A549 (cell line): ENCODE data around the gene UQCRH. TPM values are rescaled to one million over a fixed set of nuclear protein-coding genes. Genes with fewer than 3 reads are reported as not detected.
A peak's percentile ranks its signal among the peaks of the same experiment; 100 is the strongest.

ENCODE experiments used
- ATAC-seq, 2 experiments: fragments of 200-7000 bp in 1 of 2; fragments of >200 bp in 1 of 2; cut with Nextera tagmentation in 1 of 2; cut with Tn5 transposase in 1 of 2; 3 replicates each; pipeline versions ENCODE4 v1.8.0 to v1.9.1; 2018 to 2020; ENCODE audit warnings: mild to moderate bottlenecking in 1 of 2, moderate library complexity in 1 of 2
- CTCF ChIA-PET: fragments of 300-600 bp; sonication (Branson Sonifier 250); formaldehyde crosslinking; extraction: SDS; loops from one replicate; lab custom pipeline; 2021; ENCODE audit warnings: antibody characterized with exemption, inconsistent platforms; lab: Yijun Ruan, JAX
- POLR2A ChIA-PET: fragments of 350-600 bp; formaldehyde crosslinking; extraction: SDS; loops from one replicate; lab custom pipeline; 2021; ENCODE audit warnings: antibody characterized with exemption, inconsistent platforms; lab: Yijun Ruan, JAX
- DNase-seq, 2 experiments: peaks; one replicate each; pipeline versions ENCODE4 v3.0.0 to v3.0.0-alpha.2; 2011 to 2016; ENCODE audit warnings: low read depth in 1 of 2, low spot score in 1 of 2
- FAIRE-seq: peaks from 2 replicates; lab custom pipeline; 2011; peaks lifted over from hg19 to GRCh38; lab: Jason Lieb, UNC
- H3K27ac ChIP-seq, 2 experiments: fragments of >200 bp; sonication (Bioruptor Twin); formaldehyde crosslinking; 3 replicates each; pipeline ENCODE4 v1.5.1; 2016 to 2017
- H3K4me1 ChIP-seq: fragments of >200 bp; sonication (Bioruptor Twin); formaldehyde crosslinking; 3 replicates; pipeline ENCODE4 v1.6.1; 2016
- H3K4me2 ChIP-seq: fragments of >200 bp; sonication (Bioruptor Twin); formaldehyde crosslinking; 3 replicates; pipeline ENCODE4 v1.6.1; 2016
- H3K4me3 ChIP-seq: fragments of >200 bp; sonication (Bioruptor Twin); formaldehyde crosslinking; 3 replicates; pipeline ENCODE4 v1.5.1; 2016
- H3K9me3 ChIP-seq: fragments of >200 bp; sonication (Bioruptor Twin); formaldehyde crosslinking; 3 replicates; pipeline ENCODE4 v1.6.1; 2016
- ATOH8 ChIP-seq: fragments of 250-450 bp; sonication (Bioruptor Pico); IDR thresholded peaks from 2 replicates; pipeline ENCODE4 v1.5.0; 2020; ENCODE audit warnings: low read depth, mild to moderate bottlenecking, moderate library complexity
- BHLHE40 ChIP-seq: IDR thresholded peaks from 2 replicates; pipeline ENCODE4 v1.6.1; 2012; ENCODE audit warnings: low read depth, low read length, inconsistent platforms
- CBX2 ChIP-seq: fragments of 200-600 bp; sonication (generic); IDR thresholded peaks from 2 replicates; pipeline ENCODE4 v1.6.1; 2016; ENCODE audit warnings: low read depth, mild to moderate bottlenecking, borderline replicate concordance
- CHD2 ChIP-seq: fragments of 150-350 bp; IDR thresholded peaks from 2 replicates; pipeline ENCODE4 v1.6.1; 2014; ENCODE audit warnings: low read length; ENCODE audit not compliant: partially characterized antibody
- CTCF ChIP-seq: fragments of >200 bp; sonication (Bioruptor Twin); formaldehyde crosslinking; IDR thresholded peaks from 3 replicates; pipeline ENCODE4 v1.5.1; 2016
- EHF ChIP-seq: fragments of 250-450 bp; sonication (Bioruptor Pico); IDR thresholded peaks from 2 replicates; pipeline ENCODE4 v1.5.0; 2020; ENCODE audit warnings: mild to moderate bottlenecking
- FOSB ChIP-seq: fragments of 250-450 bp; sonication (Bioruptor Pico); IDR thresholded peaks from 2 replicates; pipeline ENCODE4 v1.5.0; 2020; ENCODE audit warnings: mild to moderate bottlenecking, moderate library complexity
- FOXS1 ChIP-seq: fragments of 250-450 bp; sonication (Bioruptor Pico); IDR thresholded peaks from 2 replicates; pipeline ENCODE4 v1.5.0; 2020; ENCODE audit warnings: mild to moderate bottlenecking, moderate library complexity
- HOXA7 ChIP-seq: fragments of 250-450 bp; sonication (Bioruptor Pico); IDR thresholded peaks from 2 replicates; pipeline ENCODE4 v1.5.0; 2020; ENCODE audit warnings: mild to moderate bottlenecking, moderate library complexity
- HOXB13 ChIP-seq: fragments of 250-450 bp; sonication (Bioruptor Pico); IDR thresholded peaks from 2 replicates; pipeline ENCODE4 v1.5.0; 2020; ENCODE audit warnings: low read depth, mild to moderate bottlenecking, moderate library complexity
- HOXB5 ChIP-seq: fragments of 250-450 bp; sonication (Bioruptor Pico); IDR thresholded peaks from 2 replicates; pipeline ENCODE4 v1.5.0; 2020; ENCODE audit warnings: mild to moderate bottlenecking, moderate library complexity
- JUN ChIP-seq, 2 experiments: fragments of >200 bp; sonication (Bioruptor Twin); formaldehyde crosslinking; IDR thresholded peaks; 2 replicates in 1 of 2; 3 replicates in 1 of 2; pipeline ENCODE4 v1.6.1; 2016 to 2017
- KDM1A ChIP-seq: fragments of 200-600 bp; sonication (generic); IDR thresholded peaks from 2 replicates; pipeline ENCODE4 v1.6.1; 2016; ENCODE audit warnings: low read depth, mild to moderate bottlenecking
- MAFK ChIP-seq: fragments of 450-650 bp; IDR thresholded peaks from 2 replicates; pipeline ENCODE4 v1.6.1; 2014; ENCODE audit not compliant: partially characterized antibody
- MAZ ChIP-seq: fragments of 150-350 bp; IDR thresholded peaks from 2 replicates; pipeline ENCODE4 v1.6.1; 2014; ENCODE audit warnings: antibody characterized with exemption, low read depth, low read length, borderline replicate concordance
- MYC ChIP-seq: IDR thresholded peaks from 2 replicates; pipeline ENCODE4 v1.6.1; 2012; ENCODE audit warnings: mild to moderate bottlenecking, inconsistent platforms, low read length, improper control_type of control experiment, borderline replicate concordance
- NFE2L2 ChIP-seq: fragments of 150-350 bp; conservative IDR thresholded peaks from 2 replicates; pipeline ENCODE4 v1.6.1; 2014; ENCODE audit warnings: low read length
- NPAS2 ChIP-seq: fragments of 250-450 bp; sonication (Bioruptor Pico); IDR thresholded peaks from 2 replicates; pipeline ENCODE4 v1.8.0; 2022; ENCODE audit warnings: mild to moderate bottlenecking, moderate library complexity, borderline replicate concordance
- POLR2A ChIP-seq: IDR thresholded peaks from 2 replicates; pipeline ENCODE4 v1.6.1; 2012; ENCODE audit warnings: mild to moderate bottlenecking, low read length
- RAD21 ChIP-seq, 2 experiments: fragments of >200 bp in 1 of 2; sonication (Bioruptor Twin) in 1 of 2; formaldehyde crosslinking in 1 of 2; IDR thresholded peaks in 1 of 2; conservative IDR thresholded peaks in 1 of 2; 2 replicates in 1 of 2; 3 replicates in 1 of 2; pipeline ENCODE4 v1.6.1; 2012 to 2018; ENCODE audit warnings: inconsistent platforms in 1 of 2
- RCOR1 ChIP-seq: fragments of 150-350 bp; IDR thresholded peaks from 2 replicates; pipeline ENCODE4 v1.6.1; 2014; ENCODE audit warnings: antibody characterized with exemption, low read length, low read depth
- REST ChIP-seq: fragments of 200-600 bp; sonication (generic); IDR thresholded peaks from 2 replicates; pipeline ENCODE4 v1.6.1; 2016; ENCODE audit warnings: antibody characterized with exemption, mild to moderate bottlenecking, moderate library complexity
- RFX5 ChIP-seq: fragments of 450-650 bp; IDR thresholded peaks from 2 replicates; pipeline ENCODE4 v1.7.1; 2014; ENCODE audit warnings: antibody characterized with exemption, mild to moderate bottlenecking, moderate library complexity
- RNF2 ChIP-seq: fragments of 200-600 bp; sonication (generic); IDR thresholded peaks from 2 replicates; pipeline ENCODE4 v1.6.1; 2016; ENCODE audit warnings: low read depth, mild to moderate bottlenecking, antibody characterized with exemption, moderate library complexity, borderline replicate concordance
- TFCP2L1 ChIP-seq: fragments of 250-450 bp; sonication (Bioruptor Pico); IDR thresholded peaks from 2 replicates; pipeline ENCODE4 v1.5.0; 2021; ENCODE audit warnings: mild to moderate bottlenecking
- USF2 ChIP-seq: fragments of 450-650 bp; IDR thresholded peaks from 2 replicates; pipeline ENCODE4 v1.6.1; 2014; ENCODE audit warnings: antibody characterized with exemption
- ZFP36 ChIP-seq: fragments of 450-650 bp; IDR thresholded peaks from 2 replicates; pipeline ENCODE4 v1.6.1; 2014; ENCODE audit warnings: borderline replicate concordance; ENCODE audit not compliant: partially characterized antibody
- ZNF302 ChIP-seq: fragments of 250-450 bp; sonication (Bioruptor Pico); IDR thresholded peaks from 2 replicates; pipeline ENCODE4 v1.9.0; 2021; ENCODE audit warnings: inconsistent platforms, mild to moderate bottlenecking, moderate library complexity
- ZSCAN20 ChIP-seq: fragments of 250-450 bp; sonication (Bioruptor Pico); IDR thresholded peaks from 2 replicates; pipeline ENCODE4 v1.8.0; 2022; ENCODE audit warnings: mild to moderate bottlenecking, moderate library complexity
- WGBS: methylation state at CpG from one replicate; pipeline ENCODE4 v1.1.6; 2017; ENCODE audit errors: missing lambda C conversion rate; 5-methylcytosine and 5-hydroxymethylcytosine counted together
- polyA minus RNA-seq: library from RNA; depleted of rRNA, polyadenylated mRNA; stranded (reverse); fragments of >200 nt; gene quantifications from 2 replicates; pipeline ENCODE4 v1.2.3, GENCODE V29; 2011; rRNA and poly(A)+ RNA removed
- polyA plus RNA-seq, 4 experiments: library from polyadenylated mRNA; depleted of rRNA in 3 of 4; stranded (reverse); fragments of >200 nt; fragmentation: RNase III in 1 of 4; extraction: RNeasy Plus Mini Kit Qiagen cat#74134 plus additional on column Dnase treatment in 1 of 4; gene quantifications; 2 replicates in 3 of 4; 3 replicates in 1 of 4; pipeline ENCODE4 v1.2.3, GENCODE V29; 2011 to 2017
- TF ChIP-seq, protein P1 (sequence below): fragments of 150-350 bp; IDR thresholded peaks from 2 replicates; pipeline ENCODE4 v1.6.1; 2014; ENCODE audit warnings: low read depth, mild to moderate bottlenecking, low read length

UQCRH gene
- polyA plus RNA-seq (2011; rRNA removed) (514 and 762 TPM in 2 replicates), polyA plus RNA-seq (2017; fragmentation: RNase III; extraction: RNeasy Plus Mini Kit Qiagen cat#74134 plus additional on column Dnase treatment) (766 to 800 TPM (median 793 TPM) in 3 replicates), polyA minus RNA-seq (42.5 and 56.1 TPM in 2 replicates)
- polyA plus RNA-seq (2012; cell fraction: cytosol; rRNA removed): 364 and 521 TPM in 2 replicates
- polyA plus RNA-seq (2012; cell fraction: nucleus; rRNA removed): 85.1 and 267 TPM in 2 replicates

GRCh38 chr1:46303038-46303871 lies at the start of gene UQCRH, which contains the start of gene LRRC41:
TSS of gene UQCRH (plus strand) at chr1:46303698. CDS start at chr1:46303767, 69 bp downstream.
TSS of gene LRRC41 (minus strand) at chr1:46303616. CDS start at chr1:46303322, 294 bp downstream.
- Histone ChIP-seq H3K9me3 (no peaks in the 10 kb centered on the region), H3K27ac (peak within 1 kb of the TSS; percentile 98 to 99), H3K4me3 (peak within 1 kb of the TSS; percentile 84), H3K4me1 (peaks cover 28% of the 10 kb centered on the region; the same call in 2 of the 3 replicates), H3K4me2 (peak within 1 kb of the TSS; percentile 90)
- FAIRE-seq: no peak
- peak; percentile 79 to 98 for DNase-seq
- ChIA-PET POLR2A (interaction anchor here (0.7 to 1.9 kb wide), 4 partner anchors 37 to 171 kb away, joined by 3 to 14 read pairs (median 6); partner anchors contain the start of genes NSUN4, PIK3R3 and RAD54L), CTCF (interaction anchor here (0.7 to 2.6 kb wide), 5 partner anchors 8 to 45 kb away, joined by 3 to 17 read pairs (median 5); partner anchors contain the start of gene NSUN4)
- peak; percentile 87 to 91 for ATAC-seq
- under 1% methylated on average over 23 of the region's 61 CpGs for WGBS
- TF ChIP-seq NPAS2 (CRISPR knock-in tag): no peak
- TF ChIP-seq KDM1A: no peak; the same call in 1 of the 2 replicates
- no peak for TF ChIP-seq CTCF
- no peak for TF ChIP-seq RFX5
- no peak for TF ChIP-seq HOXA7
- TF ChIP-seq EHF (CRISPR knock-in tag): no peak
- no peak for TF ChIP-seq NFE2L2
- TF ChIP-seq CHD2: no peak
- TF ChIP-seq POLR2A: peak; percentile 83
- TF ChIP-seq MAFK: no peak
- no peak for TF ChIP-seq USF2
- TF ChIP-seq REST: no peak
- TF ChIP-seq ATOH8: no peak
- peak; percentile 76 to 89; a peak in 4 of 5 replicates for TF ChIP-seq JUN (IDR thresholded peaks at IDR 0.05)
- no peak for TF ChIP-seq RNF2
- no peak for TF ChIP-seq RCOR1
- TF ChIP-seq ZSCAN20 (CRISPR knock-in tag): no peak
- no peak for TF ChIP-seq RAD21 (conservative IDR thresholded peaks at IDR 0.05 in 1 of 2, IDR thresholded peaks at IDR 0.05 in 1 of 2)
- TF ChIP-seq BHLHE40: peak; percentile 79
- TF ChIP-seq FOXS1 (CRISPR knock-in tag): no peak
- no peak for TF ChIP-seq MAZ
- TF ChIP-seq HOXB5 (CRISPR knock-in tag): 0 out of 2 replicates have a peak, but pooled peaks have one; percentile 22
- TF ChIP-seq FOSB: no peak
- TF ChIP-seq TFCP2L1 (CRISPR knock-in tag): no peak
- peak; percentile 79 for TF ChIP-seq MYC
- no peak for TF ChIP-seq ZFP36
- TF ChIP-seq, protein P1, sequence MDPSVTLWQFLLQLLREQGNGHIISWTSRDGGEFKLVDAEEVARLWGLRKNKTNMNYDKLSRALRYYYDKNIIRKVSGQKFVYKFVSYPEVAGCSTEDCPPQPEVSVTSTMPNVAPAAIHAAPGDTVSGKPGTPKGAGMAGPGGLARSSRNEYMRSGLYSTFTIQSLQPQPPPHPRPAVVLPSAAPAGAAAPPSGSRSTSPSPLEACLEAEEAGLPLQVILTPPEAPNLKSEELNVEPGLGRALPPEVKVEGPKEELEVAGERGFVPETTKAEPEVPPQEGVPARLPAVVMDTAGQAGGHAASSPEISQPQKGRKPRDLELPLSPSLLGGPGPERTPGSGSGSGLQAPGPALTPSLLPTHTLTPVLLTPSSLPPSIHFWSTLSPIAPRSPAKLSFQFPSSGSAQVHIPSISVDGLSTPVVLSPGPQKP: no peak
- no peak for TF ChIP-seq HOXB13 (CRISPR knock-in tag)
- no peak for TF ChIP-seq ZNF302 (CRISPR knock-in tag)
- no peak for TF ChIP-seq CBX2
